Glutamatergic neuron (in vitro differentiated cells): ENCODE measurements around the gene NOD2. TPM values are rescaled to one million over a fixed set of nuclear protein-coding genes. Genes with fewer than 3 reads are reported as not detected.

Source experiments
- DNase-seq: peaks from one replicate; pipeline ENCODE4 v3.0.0; 2022
- H3K27ac Mint-ChIP-seq: one replicate; pipeline ENCODE4 v1.8.0; 2020; ENCODE audit warnings: mild to moderate bottlenecking, mixed read lengths, inconsistent platforms; ENCODE audit not compliant: unreplicated experiment
- H3K27me3 Mint-ChIP-seq: one replicate; pipeline ENCODE4 v1.8.0; 2020; ENCODE audit warnings: mild to moderate bottlenecking, moderate library complexity, mixed read lengths, inconsistent platforms; ENCODE audit not compliant: unreplicated experiment
- H3K36me3 Mint-ChIP-seq: one replicate; pipeline ENCODE4 v1.8.0; 2020; ENCODE audit warnings: mild to moderate bottlenecking, mixed read lengths, inconsistent platforms; ENCODE audit not compliant: unreplicated experiment
- H3K4me1 Mint-ChIP-seq: one replicate; pipeline ENCODE4 v1.8.0; 2020; ENCODE audit warnings: mild to moderate bottlenecking, low read depth, mixed read lengths, inconsistent platforms; ENCODE audit not compliant: unreplicated experiment
- H3K4me3 Mint-ChIP-seq: one replicate; pipeline ENCODE4 v1.8.0; 2020; ENCODE audit warnings: mild to moderate bottlenecking, mixed read lengths, inconsistent platforms; ENCODE audit not compliant: unreplicated experiment
- H3K9me3 Mint-ChIP-seq: one replicate; pipeline ENCODE4 v1.8.0; 2020; ENCODE audit warnings: mild to moderate bottlenecking, moderate library complexity, mixed read lengths, inconsistent platforms; ENCODE audit not compliant: unreplicated experiment
- total RNA-seq: library from RNA; stranded (reverse); fragmentation: NEBNext Ultra II Directional; extraction: Animal tissue kit (Norgen Biotek cat#: 25700); gene quantifications from one replicate; pipeline ENCODE4 v1.2.1, GENCODE V29; 2021; ENCODE audit not compliant: unreplicated experiment
- TF ChIP-seq, protein P1 (sequence below): fragments of 200-600 bp; sonication (generic); IDR thresholded peaks from one replicate; pipeline ENCODE4 v1.5.0; 2021; ENCODE audit not compliant: partially characterized antibody, unreplicated experiment

NOD2 gene
- total RNA-seq, 1 donor from 2014 or later, result 0.34 TPM

DNA sequence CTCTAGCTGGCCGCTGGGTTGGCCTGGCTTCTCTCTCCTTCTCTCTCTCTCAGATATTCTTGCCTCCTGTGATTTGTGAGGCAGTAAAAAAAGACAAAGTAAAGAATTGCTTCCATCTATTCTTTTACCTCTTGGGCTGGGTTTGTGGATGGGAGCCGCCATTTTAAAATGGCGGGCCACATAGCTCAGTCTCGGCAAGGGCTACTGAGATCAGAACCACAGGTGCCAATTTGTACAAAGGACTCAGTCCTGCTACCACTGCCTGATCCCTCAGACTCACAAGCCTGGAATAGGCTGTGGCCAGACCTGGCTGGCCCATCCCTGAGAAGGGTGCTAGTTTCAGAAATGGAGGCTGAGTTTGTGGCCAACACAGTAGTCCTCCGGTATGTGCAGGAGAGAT is 24.1 kb downstream of the NOD2 start:
- Mint-ChIP-seq H3K4me1 (no peaks in the 10 kb centered on the region), H3K27ac (no peak overlapping the region), H3K36me3 (peaks cover 3% of the 10 kb centered on the region), H3K4me3 (no peak overlapping the region), H3K27me3 (peaks cover under 1% of the 10 kb centered on the region), H3K9me3 (peaks cover under 1% of the 10 kb centered on the region)
- TF ChIP-seq, protein P1, sequence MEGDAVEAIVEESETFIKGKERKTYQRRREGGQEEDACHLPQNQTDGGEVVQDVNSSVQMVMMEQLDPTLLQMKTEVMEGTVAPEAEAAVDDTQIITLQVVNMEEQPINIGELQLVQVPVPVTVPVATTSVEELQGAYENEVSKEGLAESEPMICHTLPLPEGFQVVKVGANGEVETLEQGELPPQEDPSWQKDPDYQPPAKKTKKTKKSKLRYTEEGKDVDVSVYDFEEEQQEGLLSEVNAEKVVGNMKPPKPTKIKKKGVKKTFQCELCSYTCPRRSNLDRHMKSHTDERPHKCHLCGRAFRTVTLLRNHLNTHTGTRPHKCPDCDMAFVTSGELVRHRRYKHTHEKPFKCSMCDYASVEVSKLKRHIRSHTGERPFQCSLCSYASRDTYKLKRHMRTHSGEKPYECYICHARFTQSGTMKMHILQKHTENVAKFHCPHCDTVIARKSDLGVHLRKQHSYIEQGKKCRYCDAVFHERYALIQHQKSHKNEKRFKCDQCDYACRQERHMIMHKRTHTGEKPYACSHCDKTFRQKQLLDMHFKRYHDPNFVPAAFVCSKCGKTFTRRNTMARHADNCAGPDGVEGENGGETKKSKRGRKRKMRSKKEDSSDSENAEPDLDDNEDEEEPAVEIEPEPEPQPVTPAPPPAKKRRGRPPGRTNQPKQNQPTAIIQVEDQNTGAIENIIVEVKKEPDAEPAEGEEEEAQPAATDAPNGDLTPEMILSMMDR, result no peak
- DNase-seq, result no peak

DNA sequence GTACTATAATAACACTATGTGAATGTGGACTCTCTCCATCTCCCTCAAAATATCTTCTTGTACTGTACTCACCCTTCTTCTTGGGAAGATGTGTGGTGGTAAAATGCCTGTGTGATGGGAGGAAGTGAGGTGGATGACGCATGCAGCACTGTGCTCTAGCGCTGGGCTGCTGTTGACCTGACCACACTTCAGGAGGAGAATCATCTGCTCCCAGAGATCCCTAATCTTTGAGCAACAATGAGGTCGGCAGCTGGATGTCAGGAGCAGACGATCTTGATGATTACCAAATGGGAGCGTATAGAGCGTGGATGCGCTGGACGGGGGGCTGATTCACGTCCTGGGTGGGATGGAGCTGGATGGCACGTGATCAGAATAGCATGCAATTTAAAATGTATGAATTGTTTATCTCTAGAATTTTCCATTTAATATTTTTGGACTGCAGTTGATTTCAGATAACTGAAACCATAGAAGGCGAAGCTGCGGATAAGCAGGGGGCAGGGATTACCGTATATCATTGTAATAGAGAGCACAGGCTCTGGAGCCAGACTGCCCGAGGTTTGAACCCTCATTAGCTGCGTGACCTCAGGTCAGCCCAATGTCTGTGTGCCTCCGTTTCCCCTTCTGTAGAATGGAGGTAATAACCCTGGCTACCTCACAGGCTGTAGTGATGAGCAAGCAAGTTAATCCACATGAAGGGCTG is 24.8 kb downstream of the NOD2 start:
- peaks cover 3% of the 10 kb centered on the region for H3K36me3 Mint-ChIP-seq
- H3K27me3 Mint-ChIP-seq, result peaks cover 2% of the 10 kb centered on the region
- H3K4me1 Mint-ChIP-seq, result no peaks in the 10 kb centered on the region
- H3K4me3 Mint-ChIP-seq, result no peak overlapping the region
- no peak for DNase-seq
- TF ChIP-seq, protein P1, result no peak
- H3K27ac Mint-ChIP-seq, result no peak overlapping the region
- no peaks in the 10 kb centered on the region for H3K9me3 Mint-ChIP-seq

DNA sequence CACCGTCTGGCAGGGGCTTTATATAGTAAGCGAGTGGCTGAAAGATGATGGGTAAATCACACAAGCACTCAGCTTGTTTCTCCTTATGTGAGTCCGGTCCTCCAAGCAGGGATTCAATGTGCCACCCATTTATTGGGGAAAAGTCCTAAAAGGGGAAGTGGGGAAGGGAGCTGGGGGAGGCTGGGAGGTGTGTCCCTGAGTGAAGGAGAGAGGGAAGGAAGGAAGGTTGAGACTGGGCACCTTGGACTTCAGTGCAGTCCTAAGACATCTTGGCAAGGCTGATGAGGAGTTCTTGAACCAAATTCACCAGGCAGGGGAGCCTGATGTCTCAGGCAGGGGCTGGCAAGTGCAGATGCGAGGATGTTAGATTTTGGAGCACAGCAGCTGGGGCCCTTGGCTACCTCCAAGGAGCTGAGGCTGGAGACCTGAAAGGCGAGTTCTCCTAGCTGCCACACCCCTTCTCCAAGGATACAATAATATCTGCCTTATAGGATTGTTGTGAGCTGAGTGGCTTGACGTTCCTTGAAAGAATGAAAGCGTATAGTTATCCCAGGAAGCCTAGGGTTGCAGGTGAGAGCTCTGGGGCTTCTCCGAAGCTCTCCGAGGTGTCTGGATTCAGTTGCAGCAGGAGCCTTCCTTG is 25.5 kb downstream of the NOD2 start:
- no peak for DNase-seq
- no peak overlapping the region for H3K27ac Mint-ChIP-seq
- H3K4me3 Mint-ChIP-seq, result no peak overlapping the region
- no peaks in the 10 kb centered on the region for H3K9me3 Mint-ChIP-seq
- H3K27me3 Mint-ChIP-seq, result peaks cover 3% of the 10 kb centered on the region
- H3K4me1 Mint-ChIP-seq, result no peaks in the 10 kb centered on the region
- peaks cover 3% of the 10 kb centered on the region for H3K36me3 Mint-ChIP-seq
- TF ChIP-seq, protein P1, result no peak

DNA sequence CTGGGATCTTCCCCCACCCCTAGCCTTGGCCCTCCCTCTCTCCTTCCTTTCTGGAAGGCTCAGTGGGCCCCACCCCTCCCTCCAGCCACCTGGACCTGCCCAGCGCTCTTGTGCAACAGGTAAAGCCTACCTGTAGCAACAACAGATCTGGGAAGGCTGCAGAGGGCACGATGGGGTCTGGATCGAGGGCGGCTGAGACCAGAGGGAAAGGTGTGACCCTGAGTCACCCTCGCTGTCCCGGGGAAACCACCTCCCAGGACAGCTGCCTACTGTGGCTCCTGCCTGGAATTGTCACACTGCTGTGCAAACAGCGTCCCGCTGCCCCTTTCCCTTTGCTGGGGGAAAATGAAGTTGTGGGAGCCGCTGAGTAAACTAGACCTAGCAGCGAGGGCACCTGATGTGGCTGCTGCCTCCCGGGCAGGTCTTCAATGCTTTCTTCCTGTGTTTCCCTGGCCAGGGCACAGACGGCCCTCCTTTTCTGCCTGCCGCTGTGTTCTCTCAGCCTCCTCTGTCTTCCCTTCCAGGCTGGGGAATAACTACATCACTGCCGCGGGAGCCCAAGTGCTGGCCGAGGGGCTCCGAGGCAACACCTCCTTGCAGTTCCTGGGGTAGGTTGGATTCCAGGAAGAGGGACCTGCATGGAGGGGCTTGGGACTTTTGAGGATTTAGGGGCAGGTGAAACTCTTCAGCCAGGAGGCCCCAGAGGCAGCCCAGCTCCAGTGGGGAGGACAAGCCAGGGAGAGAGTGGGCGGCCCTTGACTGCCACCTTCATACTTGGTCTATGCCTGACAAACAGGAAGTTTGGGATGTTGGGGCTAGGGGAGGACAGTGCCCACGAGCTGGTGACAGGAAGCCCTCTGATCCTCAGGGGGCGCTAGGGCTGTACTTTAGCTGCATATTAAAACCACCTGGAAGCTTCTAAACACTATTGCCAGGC is 26.3 kb downstream of the NOD2 start:
- TF ChIP-seq, protein P1, result no peak
- Mint-ChIP-seq H3K27ac (no peak overlapping the region), H3K27me3 (peaks cover 3% of the 10 kb centered on the region), H3K36me3 (peaks cover 8% of the 10 kb centered on the region), H3K4me3 (no peak overlapping the region), H3K4me1 (no peaks in the 10 kb centered on the region), H3K9me3 (no peaks in the 10 kb centered on the region)
- DNase-seq, result no peak
